Tibial nerve (tissue), 4 donors: ENCODE results near the gene CIBAR2. TPM values are rescaled to one million over a fixed set of nuclear protein-coding genes. Genes with fewer than 3 reads are reported as not detected.

Experiments used
- DNase-seq, 2 donors: peaks; one replicate each; pipeline ENCODE4 v3.0.0-alpha.2; 2019; ENCODE audit warnings: low spot score in 2 of 2
- H3K27ac ChIP-seq, 4 donors: fragments of 200-600 bp; sonication (generic) in 3 of 4; one replicate each; pipeline ENCODE4 v1.5.1; 2017 to 2019; ENCODE audit warnings: mild to moderate bottlenecking in 1 of 4
- H3K27me3 ChIP-seq, 2 donors: fragments of 200-600 bp; sonication (generic) in 1 of 2; one replicate each; pipeline versions ENCODE4 v1.5.1 to v1.6.0; 2017 to 2019
- H3K36me3 ChIP-seq, 3 donors: fragments of 200-600 bp; sonication (generic); one replicate each; pipeline ENCODE4 v1.5.1; 2018 to 2019
- H3K4me1 ChIP-seq, 4 donors: fragments of 200-600 bp; sonication (generic) in 3 of 4; one replicate each; pipeline ENCODE4 v1.5.1; 2017 to 2019
- H3K4me3 ChIP-seq, 4 donors: fragments of 200-600 bp; sonication (generic) in 3 of 4; one replicate each; pipeline ENCODE4 v1.5.1; 2017 to 2019; ENCODE audit warnings: mild to moderate bottlenecking in 1 of 4, moderate library complexity in 1 of 4
- H3K9me3 ChIP-seq, 4 donors: fragments of 200-600 bp; sonication (generic) in 3 of 4; one replicate each; pipeline ENCODE4 v1.5.1; 2017 to 2019
- CTCF ChIP-seq, 5 experiments: fragments of 200-600 bp in 3 of 5; fragments of 450-650 bp in 2 of 5; sonication (generic) in 3 of 5; IDR thresholded peaks; one replicate each; pipeline ENCODE4 v1.5.1; 2016 to 2019; ENCODE audit warnings: antibody characterized with exemption in 5 of 5, mild to moderate bottlenecking in 3 of 5, moderate library complexity in 2 of 5
- EP300 ChIP-seq, 2 donors: sonication (generic); formaldehyde crosslinking; IDR thresholded peaks; one replicate each; pipeline ENCODE4 v1.6.1; 2017; ENCODE audit warnings: antibody characterized with exemption in 2 of 2, mild to moderate bottlenecking in 1 of 2
- POLR2A ChIP-seq, 2 donors: fragments of 450-650 bp; IDR thresholded peaks; one replicate each; pipeline ENCODE4 v1.6.1; 2017; ENCODE audit warnings: antibody characterized with exemption in 2 of 2, mild to moderate bottlenecking in 2 of 2, moderate library complexity in 2 of 2
- WGBS, 2 donors: methylation state at CpG; one replicate each; pipeline ENCODE4 v1.1.5; 2018; 5-methylcytosine and 5-hydroxymethylcytosine counted together
- total RNA-seq, 4 donors: library from RNA; depleted of rRNA; stranded (reverse); fragments of >200 nt; gene quantifications; one replicate each; pipeline ENCODE4 v1.1.0, GENCODE V29; 2016

Gene CIBAR2
- total RNA-seq, 4 donors from 2014 or later: not detected

GRCh38 chr16:85094176-85094805 lies 18.0 kb downstream of the CIBAR2 start:
- TF ChIP-seq EP300 (IDR thresholded peaks at IDR 0.05) (no peak), CTCF (IDR thresholded peaks at IDR 0.05) (no peak), POLR2A (IDR thresholded peaks at IDR 0.05) (no peak)
- H3K4me3 ChIP-seq: no peak overlapping the region
- H3K27me3 ChIP-seq: peaks cover 0 to 9% of the 10 kb centered on the region in 2 donors
- H3K36me3 ChIP-seq: peaks cover 0 to 3% (median 0%) of the 10 kb centered on the region in 3 donors
- H3K27ac ChIP-seq: no peak overlapping the region
- H3K4me1 ChIP-seq: peaks cover 0 to 7% (median 0%) of the 10 kb centered on the region in 4 donors
- 81 to 83% methylated on average over 12 of the region's 12 CpGs for WGBS, 2 donors
- H3K9me3 ChIP-seq: no peaks in the 10 kb centered on the region
- no peak for DNase-seq

DNA sequence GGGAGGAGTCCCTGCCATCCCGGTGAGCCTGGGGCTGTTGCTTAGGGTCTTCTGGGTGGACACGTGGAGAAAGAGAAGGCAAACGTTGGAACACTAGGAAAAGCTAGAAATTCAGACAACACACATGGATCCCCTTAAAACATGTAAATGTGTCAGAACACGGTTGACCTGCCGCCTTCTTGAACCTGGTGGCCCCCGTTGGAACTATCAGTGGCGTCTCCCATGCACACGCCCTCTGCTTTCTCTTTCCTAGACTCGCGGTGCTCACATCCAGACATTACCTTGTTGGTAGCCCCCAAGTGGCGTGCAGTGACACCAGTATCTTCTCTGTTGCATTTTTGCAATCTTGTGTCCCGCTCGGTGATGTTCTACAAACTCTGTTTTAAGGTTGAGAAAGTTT lies 18.6 kb downstream of the CIBAR2 start:
- DNase-seq: no peak
- WGBS, 2 donors: 78% methylated on average over 13 of the region's 13 CpGs
- TF ChIP-seq EP300 (IDR thresholded peaks at IDR 0.05) (no peak), CTCF (IDR thresholded peaks at IDR 0.05) (no peak), POLR2A (IDR thresholded peaks at IDR 0.05) (no peak)

GRCh38 chr16:85092851-85093250 lies 19.4 kb downstream of the CIBAR2 start:
- Histone ChIP-seq H3K27me3 (peaks cover 0 to 9% of the 10 kb centered on the region in 2 donors), H3K36me3 (peaks cover 0 to 17% (median 0%) of the 10 kb centered on the region in 3 donors), H3K27ac (no peak overlapping the region), H3K9me3 (no peaks in the 10 kb centered on the region), H3K4me3 (no peak overlapping the region), H3K4me1 (peaks cover 0 to 7% (median 0%) of the 10 kb centered on the region in 4 donors)
- no peak for DNase-seq
- no peak for TF ChIP-seq EP300 (IDR thresholded peaks at IDR 0.05)
- TF ChIP-seq POLR2A (IDR thresholded peaks at IDR 0.05): no peak
- TF ChIP-seq CTCF (IDR thresholded peaks at IDR 0.05): no peak
- WGBS, 2 donors: 72 to 77% methylated on average over 14 of the region's 18 CpGs

More for the DNA sequence above, 18.6 kb downstream of the CIBAR2 start:
- peaks cover 0 to 8% (median 0%) of the 10 kb centered on the region in 3 donors for H3K36me3 ChIP-seq
- no peak overlapping the region for H3K27ac ChIP-seq
- H3K4me1 ChIP-seq: peaks cover 0 to 7% (median 0%) of the 10 kb centered on the region in 4 donors
- peaks cover 0 to 9% of the 10 kb centered on the region in 2 donors for H3K27me3 ChIP-seq
- H3K4me3 ChIP-seq: no peak overlapping the region
- H3K9me3 ChIP-seq: no peaks in the 10 kb centered on the region

DNA sequence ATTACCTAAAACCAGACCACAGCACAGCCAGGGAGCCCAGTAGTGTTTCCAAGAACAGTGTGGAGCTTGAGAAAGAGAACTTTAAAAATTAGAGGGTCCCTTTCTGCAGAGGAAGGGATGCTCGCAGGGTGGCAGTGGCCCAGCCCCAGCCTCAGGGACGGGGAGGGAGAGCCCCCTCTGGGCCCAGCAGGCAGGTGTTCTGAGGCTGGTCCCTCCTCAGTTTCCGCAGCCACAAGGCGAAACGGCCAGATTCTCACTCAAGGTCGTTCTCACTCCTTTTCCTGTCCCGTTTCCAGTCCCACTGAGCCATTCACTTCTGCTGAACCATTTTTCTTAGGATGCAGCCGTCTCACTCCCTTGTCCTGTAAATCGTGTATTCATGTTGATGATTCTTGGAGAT lies 20.0 kb downstream of the CIBAR2 start:
- Histone ChIP-seq H3K27me3 (peaks cover 0 to 9% of the 10 kb centered on the region in 2 donors), H3K9me3 (no peaks in the 10 kb centered on the region), H3K4me1 (peaks cover 0 to 7% (median 0%) of the 10 kb centered on the region in 4 donors), H3K4me3 (no peak overlapping the region), H3K27ac (no peak overlapping the region), H3K36me3 (peaks cover 0 to 22% (median 0%) of the 10 kb centered on the region in 3 donors)
- TF ChIP-seq EP300 (IDR thresholded peaks at IDR 0.05) (no peak), POLR2A (IDR thresholded peaks at IDR 0.05) (no peak), CTCF (IDR thresholded peaks at IDR 0.05) (no peak)
- WGBS, 2 donors: 77 to 80% methylated on average over 8 to 9 of the region's 9 CpGs
- no peak for DNase-seq

DNA sequence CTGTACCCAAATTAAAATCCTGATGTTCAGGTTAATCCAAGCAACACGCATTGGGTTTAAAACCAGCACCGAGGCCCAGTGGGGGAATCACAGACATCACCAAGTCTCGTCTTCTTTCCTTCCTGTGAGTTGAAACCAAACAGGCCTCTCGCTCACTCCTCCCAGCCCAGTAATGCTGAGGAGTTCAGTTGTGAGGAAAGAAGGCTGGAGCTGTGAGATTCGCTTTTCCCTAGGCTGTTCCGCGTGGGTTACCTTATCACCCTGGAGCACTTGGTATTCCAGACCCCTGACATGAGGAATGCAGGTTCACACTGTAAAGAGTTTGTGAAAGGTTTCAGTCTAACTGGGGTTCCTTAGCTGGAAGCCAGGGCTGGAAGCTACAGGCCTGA lies 20.8 kb downstream of the CIBAR2 start:
- no peak overlapping the region for H3K4me3 ChIP-seq
- peaks cover 0 to 9% of the 10 kb centered on the region in 2 donors for H3K27me3 ChIP-seq
- H3K36me3 ChIP-seq: peaks cover 0 to 26% (median 0%) of the 10 kb centered on the region in 3 donors
- TF ChIP-seq EP300 (IDR thresholded peaks at IDR 0.05): no peak
- TF ChIP-seq CTCF (IDR thresholded peaks at IDR 0.05): no peak
- TF ChIP-seq POLR2A (IDR thresholded peaks at IDR 0.05): no peak
- 93 to 95% methylated on average over 7 of the region's 7 CpGs for WGBS, 2 donors
- H3K9me3 ChIP-seq: no peaks in the 10 kb centered on the region
- DNase-seq: no peak
- H3K27ac ChIP-seq: no peak overlapping the region
- peaks cover 0 to 13% (median 0%) of the 10 kb centered on the region in 4 donors for H3K4me1 ChIP-seq
